Stomach (tissue), 9 donors: ENCODE measurements around the gene PPP1R1B. TPM values are rescaled to one million over a fixed set of nuclear protein-coding genes. Genes with fewer than 3 reads are reported as not detected.
A peak's percentile ranks its signal among the peaks of the same experiment; 100 is the strongest.

ENCODE experiments used
- DNase-seq, 2 donors: peaks; one replicate each; pipeline versions ENCODE4 v3.0.0 to v3.0.0-alpha.2; 2013 to 2019
- H3K27ac ChIP-seq, 5 donors: fragments of 200-600 bp in 4 of 5; sonication (generic) in 4 of 5; one replicate each; pipeline ENCODE4 v1.5.1; 2013 to 2019; ENCODE audit warnings: mild to moderate bottlenecking in 1 of 5, moderate library complexity in 1 of 5
- H3K27me3 ChIP-seq, 3 donors: fragments of 200-600 bp; sonication (generic); one replicate each; pipeline ENCODE4 v1.5.1; 2017 to 2019; ENCODE audit warnings: mixed run types in 1 of 3
- H3K36me3 ChIP-seq, 4 donors: fragments of 200-600 bp; sonication (generic); 1 replicate in 3 of 4; 2 replicates in 1 of 4; pipeline ENCODE4 v1.5.1; 2016 to 2019
- H3K4me1 ChIP-seq, 4 donors: fragments of 200-600 bp; sonication (generic); one replicate each; pipeline ENCODE4 v1.5.1; 2016 to 2019
- H3K4me3 ChIP-seq, 4 donors: fragments of 200-600 bp; sonication (generic) in 3 of 4; one replicate each; pipeline ENCODE4 v1.5.1; 2016 to 2019; ENCODE audit warnings: mild to moderate bottlenecking in 1 of 4
- H3K9me3 ChIP-seq, 4 donors: fragments of 200-600 bp; sonication (generic); one replicate each; pipeline ENCODE4 v1.5.1; 2016 to 2019
- CTCF ChIP-seq, 7 experiments: fragments of 450-650 bp in 4 of 7; fragments of 200-600 bp in 3 of 7; sonication (generic) in 3 of 7; IDR thresholded peaks; one replicate each; pipeline ENCODE4 v1.5.1; 2016 to 2019; ENCODE audit warnings: antibody characterized with exemption in 7 of 7, control low read depth in 2 of 7, mild to moderate bottlenecking in 1 of 7
- EP300 ChIP-seq: sonication (generic); formaldehyde crosslinking; IDR thresholded peaks from one replicate; pipeline ENCODE4 v1.6.1; 2017; ENCODE audit warnings: antibody characterized with exemption
- POLR2A ChIP-seq, 4 donors: fragments of 450-650 bp; IDR thresholded peaks; one replicate each; pipeline ENCODE4 v1.6.1; 2016; ENCODE audit warnings: antibody characterized with exemption in 4 of 4, control low read depth in 2 of 4, mild to moderate bottlenecking in 1 of 4, moderate library complexity in 1 of 4
- POLR2AphosphoS5 ChIP-seq, 3 donors: sonication (generic); formaldehyde crosslinking; IDR thresholded peaks; one replicate each; pipeline ENCODE4 v1.6.1; 2016; ENCODE audit warnings: antibody characterized with exemption in 3 of 3
- WGBS, 5 donors: extraction: QIAGEN DNeasy Blood & Tissue Kit in 3 of 5; methylation state at CpG; one replicate each; pipeline versions ENCODE4 v1.1.5 to v1.1.7; 2013 to 2018; 5-methylcytosine and 5-hydroxymethylcytosine counted together
- intact Hi-C: fragments of 100-400 bp; cut with DNase I; formaldehyde crosslinking; loops from one replicate; pipeline ENCODE4 v1.15.1; 2023; ENCODE audit warnings: low total_unique reads
- polyA plus RNA-seq, 3 donors: library from polyadenylated mRNA; stranded (reverse); fragments of 200-250 nt; gene quantifications; one replicate each; pipeline ENCODE4 v1.2.3, GENCODE V29; 2013
- total RNA-seq, 5 donors: library from RNA; depleted of rRNA; stranded (reverse); fragments of >200 nt; gene quantifications; one replicate each; pipeline versions ENCODE4 v1.1.0 to v1.2.3, GENCODE V29; 2014 to 2016
- donor health status: healthy with polysubstance abuse.
- donor health status: Bipolar disorder and iron deficiency.
- donor health status: healthy.

The PPP1R1B gene
- total and polyA plus RNA-seq, 8 donors = 0.58 to 279 (median 10.3) TPM

- intact Hi-C loops = no loop called here
Observed at GRCh38 chr17:39670746-39671145, 44.0 kb downstream of the PPP1R1B start.

GRCh38 chr17:39671651-39672521, 45.1 kb downstream of the PPP1R1B start:
- intact Hi-C loops = no loop called here
- 30 to 36% (median 32%) methylated on average over 16 to 19 of the region's 19 CpGs for WGBS, 5 donors
- Histone ChIP-seq H3K9me3 (no peaks in the 10 kb centered on the region), H3K27me3 (peaks cover 0 to 55% (median 37%) of the 10 kb centered on the region in 3 donors), H3K27ac (peak overlapping the region in 1 of 5 donors; percentile 5), H3K4me3 (no peak overlapping the region), H3K36me3 (no peaks in the 10 kb centered on the region), H3K4me1 (peaks cover 42 to 58% (median 57%) of the 10 kb centered on the region in 4 donors)
- peak; percentile 57 to 80 for DNase-seq
- TF ChIP-seq CTCF (IDR thresholded peaks at IDR 0.05) (peak in 5 of 7 experiments; percentile 23 to 68 (median 50)), POLR2AphosphoS5 (IDR thresholded peaks at IDR 0.05) (no peak)

More at GRCh38 chr17:39670746-39671145, 44.0 kb downstream of the PPP1R1B start:
- no peak for TF ChIP-seq EP300
- TF ChIP-seq POLR2AphosphoS5 (IDR thresholded peaks at IDR 0.05) = no peak
- TF ChIP-seq CTCF (IDR thresholded peaks at IDR 0.05) = no peak
- TF ChIP-seq POLR2A (IDR thresholded peaks at IDR 0.05) = no peak
- Histone ChIP-seq H3K9me3 (no peaks in the 10 kb centered on the region), H3K36me3 (no peaks in the 10 kb centered on the region), H3K4me3 (no peak overlapping the region), H3K4me1 (peaks cover 33 to 58% (median 55%) of the 10 kb centered on the region in 4 donors), H3K27me3 (peaks cover 0 to 67% (median 45%) of the 10 kb centered on the region in 3 donors), H3K27ac (no peak overlapping the region)
- 43 to 66% (median 63%) methylated on average over 4 of the region's 4 CpGs for whole genome bisulfite sequencing, 5 donors
- no peak for DNase-seq

- Histone ChIP-seq H3K9me3 (no peaks in the 10 kb centered on the region), H3K36me3 (no peaks in the 10 kb centered on the region), H3K4me3 (no peak overlapping the region), H3K4me1 (peaks cover 39 to 58% (median 57%) of the 10 kb centered on the region in 4 donors), H3K27me3 (peaks cover 0 to 47% (median 29%) of the 10 kb centered on the region in 3 donors), H3K27ac (no peak overlapping the region)
- WGBS, 5 donors = 75 to 86% (median 80%) methylated on average over 14 to 15 of the region's 15 CpGs
- peak in 1 of 2 donors; percentile 4 for DNase-seq
- TF ChIP-seq EP300 (no peak), POLR2AphosphoS5 (IDR thresholded peaks at IDR 0.05) (no peak), CTCF (IDR thresholded peaks at IDR 0.05) (no peak)
- intact Hi-C loops = no loop called here
Observed at GRCh38 chr17:39672522-39673334, 46.0 kb downstream of the PPP1R1B start.

GRCh38 chr17:39673335-39674081, 46.8 kb downstream of the PPP1R1B start:
- no peak for DNase-seq
- TF ChIP-seq CTCF (IDR thresholded peaks at IDR 0.05) (no peak), POLR2A (IDR thresholded peaks at IDR 0.05) (no peak), EP300 (no peak), POLR2AphosphoS5 (IDR thresholded peaks at IDR 0.05) (no peak)
- H3K9me3 ChIP-seq = no peaks in the 10 kb centered on the region
- peaks cover 39 to 58% (median 57%) of the 10 kb centered on the region in 4 donors for H3K4me1 ChIP-seq
- peaks cover 0 to 39% (median 21%) of the 10 kb centered on the region in 3 donors for H3K27me3 ChIP-seq
- H3K27ac ChIP-seq = no peak overlapping the region
- H3K4me3 ChIP-seq = no peak overlapping the region
- 80 to 86% (median 83%) methylated on average over 12 to 13 of the region's 13 CpGs for WGBS, 5 donors
- no peaks in the 10 kb centered on the region for H3K36me3 ChIP-seq
- intact Hi-C loops = no loop called here
